ENCODE measurements around the gene FN3K.

The FN3K gene

GRCh38 chr17:82696916-82697807 lies 38.3 kb upstream of the FN3K start:
- in situ Hi-C loops (cut with HindIII; ENCODE audit: low pct_unique_long_range_greater_than_20kb, low sequenced_read_pairs): no loop called here
- DNase-seq (ENCODE audit: low read depth in 1 of 2, low spot score in 1 of 2): no peak
- TF ChIP-seq JUND (IDR thresholded peaks at IDR 0.05; ENCODE audit: low read depth): no peak

GRCh38 chr17:82697808-82698064 lies 37.7 kb upstream of the FN3K start:
- in situ Hi-C loops (cut with HindIII; ENCODE audit: low pct_unique_long_range_greater_than_20kb, low sequenced_read_pairs): no loop called here
- no peak for TF ChIP-seq JUND (IDR thresholded peaks at IDR 0.05; ENCODE audit: low read depth)
- DNase-seq (ENCODE audit: low read depth in 1 of 2, low spot score in 1 of 2): no peak

GRCh38 chr17:82698065-82698973 lies 37.1 kb upstream of the FN3K start, which contains the start of gene RAB40B:
Gene RAB40B, minus strand, starts transcription at chr17:82698698. Its CDS starts 102 bp downstream, at chr17:82698596.
- in situ Hi-C loops (cut with HindIII; ENCODE audit: low pct_unique_long_range_greater_than_20kb, low sequenced_read_pairs): no loop called here
- no peak for TF ChIP-seq JUND (IDR thresholded peaks at IDR 0.05; ENCODE audit: low read depth)

GRCh38 chr17:82698974-82699442 lies 36.4 kb upstream of the FN3K start:
- in situ Hi-C loops (cut with HindIII; ENCODE audit: low pct_unique_long_range_greater_than_20kb, low sequenced_read_pairs): no loop called here
- no peak for TF ChIP-seq JUND (IDR thresholded peaks at IDR 0.05; ENCODE audit: low read depth)
- DNase-seq (ENCODE audit: low read depth in 1 of 2, low spot score in 1 of 2): no peak

More at GRCh38 chr17:82698065-82698973, 37.1 kb upstream of the FN3K start, which contains the start of gene RAB40B:
- peak; percentile 99 to 100 for DNase-seq (ENCODE audit: low read depth in 1 of 2, low spot score in 1 of 2)

DNA sequence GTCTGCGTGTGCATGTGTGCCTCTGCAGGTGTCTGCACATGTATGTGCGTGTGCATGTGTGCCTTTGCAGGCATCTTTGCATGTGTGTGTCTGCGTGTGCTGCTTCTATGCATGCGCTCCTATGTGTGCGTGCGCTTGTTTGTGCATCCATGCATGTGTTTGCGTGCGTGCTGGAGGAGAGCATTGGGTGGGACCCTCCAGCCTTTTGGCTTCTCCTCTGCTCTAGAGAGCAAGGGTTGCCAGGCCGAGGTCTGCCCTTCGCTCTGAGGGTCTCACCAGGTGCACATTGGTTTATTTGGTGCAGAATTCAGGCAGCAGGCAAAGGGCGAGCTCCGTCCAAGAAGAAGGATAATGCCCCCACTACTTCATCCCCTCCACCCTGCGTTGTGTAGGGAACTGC lies 35.9 kb upstream of the FN3K start:
- no peak for DNase-seq (ENCODE audit: low read depth in 1 of 2, low spot score in 1 of 2)
- in situ Hi-C loops (cut with HindIII; ENCODE audit: low pct_unique_long_range_greater_than_20kb, low sequenced_read_pairs): no loop called here
- TF ChIP-seq JUND (IDR thresholded peaks at IDR 0.05; ENCODE audit: low read depth): no peak

DNA sequence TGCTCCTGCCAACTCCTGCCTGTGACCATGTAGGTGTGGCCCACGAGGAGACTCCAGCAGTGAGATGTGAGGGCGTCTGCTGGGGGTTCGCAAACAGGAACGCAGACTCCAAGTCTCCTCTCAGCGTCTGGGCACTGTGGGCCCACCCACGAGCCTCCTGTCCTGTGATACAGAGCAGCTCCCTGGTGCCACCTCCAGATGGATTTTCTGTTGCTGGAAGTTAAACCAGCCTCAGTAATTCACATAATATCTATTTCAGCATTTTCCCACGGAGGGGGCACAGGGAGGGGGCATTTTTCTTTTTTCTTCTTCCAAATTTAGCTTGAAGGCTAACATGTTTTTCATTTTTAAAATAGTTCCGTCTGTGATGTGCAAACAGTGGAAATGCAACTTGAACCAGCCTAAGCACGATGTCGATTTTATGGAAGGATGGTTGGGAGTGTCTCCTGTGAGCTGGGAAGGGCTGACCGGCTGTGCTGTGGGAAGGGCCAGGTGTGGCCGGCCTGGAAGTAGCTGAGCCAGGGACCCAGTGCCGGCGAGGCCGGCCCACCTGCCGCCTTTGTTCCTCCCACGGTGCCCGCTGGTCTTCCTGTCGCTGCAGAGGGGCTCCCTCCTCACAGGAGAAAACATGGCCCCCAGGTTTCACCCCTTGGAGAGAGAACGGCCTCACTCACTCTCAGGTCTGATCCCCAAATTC lies 33.0 kb upstream of the FN3K start:
- TF ChIP-seq JUND (IDR thresholded peaks at IDR 0.05; ENCODE audit: low read depth): no peak
- DNase-seq (ENCODE audit: low read depth in 1 of 2, low spot score in 1 of 2): peak in 1 of 2 experiments; percentile 48
- in situ Hi-C loops (cut with HindIII; ENCODE audit: low pct_unique_long_range_greater_than_20kb, low sequenced_read_pairs): no loop called here

DNA sequence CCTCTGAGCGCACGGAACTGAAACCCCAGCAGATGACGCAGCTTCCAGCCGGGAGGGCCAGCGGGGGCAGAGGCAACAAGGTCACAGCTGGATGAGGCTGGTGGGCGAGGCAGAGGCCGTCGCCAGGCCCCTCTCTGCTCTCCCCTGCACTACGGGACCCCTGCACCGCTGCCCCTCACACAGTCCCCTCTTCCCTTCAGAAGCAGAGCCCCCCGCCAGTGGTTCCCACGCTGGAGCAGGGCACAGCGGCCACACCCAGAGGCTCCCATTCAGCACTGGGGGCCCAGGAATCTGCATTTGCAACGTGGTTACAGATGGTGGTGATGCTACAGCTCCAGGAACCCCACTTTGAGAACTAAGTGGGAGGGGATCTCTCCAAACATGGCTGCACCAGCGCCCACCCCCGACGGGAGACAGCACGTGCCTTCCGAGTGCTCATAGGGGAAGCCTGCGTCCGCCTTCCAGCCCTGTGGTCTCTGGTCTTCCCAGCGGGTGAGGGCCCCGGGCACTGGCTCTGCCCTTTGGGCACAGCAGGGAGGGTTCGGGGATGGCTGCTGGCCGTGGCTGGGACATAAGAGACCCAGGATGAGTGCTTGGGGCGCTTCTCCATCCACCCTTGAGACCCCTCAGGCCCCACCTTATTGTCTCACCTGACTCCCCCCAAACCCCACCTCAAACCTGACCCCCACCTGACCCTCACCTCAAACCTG lies 32.2 kb upstream of the FN3K start:
- in situ Hi-C loops (cut with HindIII; ENCODE audit: low pct_unique_long_range_greater_than_20kb, low sequenced_read_pairs): no loop called here
- TF ChIP-seq JUND (IDR thresholded peaks at IDR 0.05; ENCODE audit: low read depth): no peak

DNA sequence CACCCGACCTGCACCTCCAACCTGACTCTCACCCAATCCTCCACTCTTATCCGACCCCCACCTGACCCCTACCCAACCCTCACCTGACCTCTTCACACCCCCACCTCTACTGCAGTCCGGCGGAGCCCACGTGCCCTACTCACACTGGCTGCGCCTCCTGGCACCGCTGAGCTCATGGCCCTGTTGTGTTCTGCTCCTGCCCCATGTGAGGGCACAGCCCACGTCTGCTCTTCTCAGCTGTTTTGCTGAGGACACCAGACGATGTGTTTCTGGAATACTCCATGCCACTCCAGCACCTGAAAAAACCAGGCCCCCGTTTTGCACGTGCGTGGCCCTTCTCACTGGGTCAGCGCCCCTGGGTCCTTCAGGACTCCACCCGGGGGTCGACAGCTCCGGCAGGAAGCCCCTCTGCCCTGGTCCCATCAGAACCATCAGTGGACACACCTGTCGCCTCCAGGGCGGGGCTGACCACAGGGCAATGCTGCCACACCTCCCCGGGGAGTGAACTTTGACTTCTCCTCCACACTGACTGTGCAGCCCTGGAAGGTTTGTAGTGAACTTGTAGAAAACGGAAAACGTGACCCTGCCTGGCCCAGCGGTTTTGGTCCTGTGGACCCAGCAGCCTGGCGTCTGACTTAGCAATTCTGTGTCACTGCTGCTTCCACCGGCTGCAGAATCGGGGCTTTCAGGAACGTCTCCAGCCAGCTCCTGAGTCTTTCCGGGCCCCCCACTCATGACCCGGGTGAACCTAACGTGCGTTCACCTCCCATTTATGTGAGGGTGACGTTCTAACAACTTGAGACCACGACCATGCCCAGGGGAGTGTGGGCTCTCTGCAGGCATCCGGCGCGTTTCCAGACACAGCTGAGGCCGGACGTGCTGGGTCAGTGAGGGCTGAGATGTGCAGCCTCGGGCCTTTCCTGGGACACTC lies 31.2 kb upstream of the FN3K start:
- TF ChIP-seq JUND (IDR thresholded peaks at IDR 0.05; ENCODE audit: low read depth): no peak
- in situ Hi-C loops (cut with HindIII; ENCODE audit: low pct_unique_long_range_greater_than_20kb, low sequenced_read_pairs): no loop called here
- no peak for DNase-seq (ENCODE audit: low read depth in 1 of 2, low spot score in 1 of 2)

More for the DNA sequence above, 32.2 kb upstream of the FN3K start:
- no peak for DNase-seq (ENCODE audit: low read depth in 1 of 2, low spot score in 1 of 2)

GRCh38 chr17:82704886-82705285 lies 30.5 kb upstream of the FN3K start:
- in situ Hi-C loops (cut with HindIII; ENCODE audit: low pct_unique_long_range_greater_than_20kb, low sequenced_read_pairs): no loop called here
- TF ChIP-seq JUND (IDR thresholded peaks at IDR 0.05; ENCODE audit: low read depth): no peak
- no peak for DNase-seq (ENCODE audit: low read depth in 1 of 2, low spot score in 1 of 2)

GRCh38 chr17:82705756-82706155 lies 29.7 kb upstream of the FN3K start:
- TF ChIP-seq JUND (IDR thresholded peaks at IDR 0.05; ENCODE audit: low read depth): no peak
- in situ Hi-C loops (cut with HindIII; ENCODE audit: low pct_unique_long_range_greater_than_20kb, low sequenced_read_pairs): no loop called here
- DNase-seq (ENCODE audit: low read depth in 1 of 2, low spot score in 1 of 2): no peak
